Gastroesophageal sphincter (tissue), 4 donors: Measurements from ENCODE around the gene TNXB. TPM values are rescaled to one million over a fixed set of nuclear protein-coding genes. Genes with fewer than 3 reads are reported as not detected.

ENCODE experiments used
- ATAC-seq: fragments of 150-250 bp; one replicate; pipeline ENCODE4 v1.9.1; 2016; ENCODE audit warnings: mild to moderate bottlenecking, moderate library complexity
- H3K27ac ChIP-seq, 4 donors: fragments of 200-600 bp; sonication (generic) in 3 of 4; 1 replicate in 3 of 4; 2 replicates in 1 of 4; pipeline ENCODE4 v1.5.1; 2016 to 2019
- H3K27me3 ChIP-seq: fragments of 200-600 bp; sonication (generic); one replicate; pipeline ENCODE4 v1.5.1; 2019
- H3K36me3 ChIP-seq, 2 donors: fragments of 200-600 bp; sonication (generic); one replicate each; pipeline ENCODE4 v1.5.1; 2019; ENCODE audit warnings: control low read depth in 1 of 2
- H3K4me1 ChIP-seq, 3 donors: fragments of 200-600 bp; sonication (generic); 1 replicate in 2 of 3; 2 replicates in 1 of 3; pipeline ENCODE4 v1.5.1; 2016 to 2019; ENCODE audit warnings: control low read depth in 2 of 3
- H3K4me3 ChIP-seq, 2 donors: fragments of 200-600 bp; sonication (generic); one replicate each; pipeline ENCODE4 v1.5.1; 2019; ENCODE audit warnings: mild to moderate bottlenecking in 1 of 2, moderate library complexity in 1 of 2
- H3K9me3 ChIP-seq, 3 donors: fragments of 200-600 bp; sonication (generic); one replicate each; pipeline ENCODE4 v1.5.1; 2017 to 2019; ENCODE audit warnings: control low read depth in 2 of 3
- EP300 ChIP-seq: sonication (generic); formaldehyde crosslinking; IDR thresholded peaks from one replicate; pipeline ENCODE4 v1.6.1; 2017; ENCODE audit warnings: antibody characterized with exemption, mild to moderate bottlenecking
- POLR2A ChIP-seq, 2 donors: fragments of 450-650 bp; IDR thresholded peaks; one replicate each; pipeline ENCODE4 v1.6.1; 2017; ENCODE audit warnings: antibody characterized with exemption in 2 of 2, mild to moderate bottlenecking in 2 of 2, moderate library complexity in 1 of 2
- POLR2AphosphoS5 ChIP-seq: sonication (generic); formaldehyde crosslinking; IDR thresholded peaks from one replicate; pipeline ENCODE4 v1.6.1; 2017; ENCODE audit warnings: antibody characterized with exemption
- WGBS, 2 donors: methylation state at CpG; one replicate each; pipeline ENCODE4 v1.1.5; 2018; ENCODE audit warnings: low coverage in 1 of 2; 5-methylcytosine and 5-hydroxymethylcytosine counted together
- total RNA-seq, 4 donors: library from RNA; depleted of rRNA; stranded (reverse); fragments of >200 nt; gene quantifications; one replicate each; pipeline ENCODE4 v1.1.0, GENCODE V29; 2016
- TF ChIP-seq, protein P1 (sequence below), 4 experiments: fragments of 200-600 bp in 2 of 4; fragments of 450-650 bp in 2 of 4; sonication (generic) in 1 of 4; IDR thresholded peaks; one replicate each; pipeline ENCODE4 v1.5.1; 2017 to 2019; ENCODE audit warnings: antibody characterized with exemption in 4 of 4, mild to moderate bottlenecking in 2 of 4, moderate library complexity in 2 of 4

Gene TNXB
- total RNA-seq, 4 donors from 2014 or later, result 148 to 394 (median 190) TPM

GRCh38 chr6:32153564-32154513 lies 44.7 kb upstream of the TNXB start, which contains the start of gene PPT2:
Gene PPT2 (plus strand): TSS chr6:32154141. CDS start chr6:32154595, 454 bp downstream.
- ATAC-seq, result peak; percentile 91
- Histone ChIP-seq H3K9me3 (no peaks in the 10 kb centered on the region), H3K4me3 (peak within 1 kb of the TSS; percentile 65 to 68), H3K36me3 (peaks cover 0 to 41% of the 10 kb centered on the region in 2 donors), H3K4me1 (peaks cover 4 to 67% (median 24%) of the 10 kb centered on the region in 3 donors), H3K27ac (peak within 1 kb of the TSS; percentile 77 to 95 (median 94)), H3K27me3 (no peaks in the 10 kb centered on the region)
- TF ChIP-seq POLR2AphosphoS5 (peak; percentile 63), EP300 (no peak), POLR2A (IDR thresholded peaks at IDR 0.05) (peak; percentile 12 to 38)
- TF ChIP-seq, protein P1, sequence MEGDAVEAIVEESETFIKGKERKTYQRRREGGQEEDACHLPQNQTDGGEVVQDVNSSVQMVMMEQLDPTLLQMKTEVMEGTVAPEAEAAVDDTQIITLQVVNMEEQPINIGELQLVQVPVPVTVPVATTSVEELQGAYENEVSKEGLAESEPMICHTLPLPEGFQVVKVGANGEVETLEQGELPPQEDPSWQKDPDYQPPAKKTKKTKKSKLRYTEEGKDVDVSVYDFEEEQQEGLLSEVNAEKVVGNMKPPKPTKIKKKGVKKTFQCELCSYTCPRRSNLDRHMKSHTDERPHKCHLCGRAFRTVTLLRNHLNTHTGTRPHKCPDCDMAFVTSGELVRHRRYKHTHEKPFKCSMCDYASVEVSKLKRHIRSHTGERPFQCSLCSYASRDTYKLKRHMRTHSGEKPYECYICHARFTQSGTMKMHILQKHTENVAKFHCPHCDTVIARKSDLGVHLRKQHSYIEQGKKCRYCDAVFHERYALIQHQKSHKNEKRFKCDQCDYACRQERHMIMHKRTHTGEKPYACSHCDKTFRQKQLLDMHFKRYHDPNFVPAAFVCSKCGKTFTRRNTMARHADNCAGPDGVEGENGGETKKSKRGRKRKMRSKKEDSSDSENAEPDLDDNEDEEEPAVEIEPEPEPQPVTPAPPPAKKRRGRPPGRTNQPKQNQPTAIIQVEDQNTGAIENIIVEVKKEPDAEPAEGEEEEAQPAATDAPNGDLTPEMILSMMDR (IDR thresholded peaks at IDR 0.05), result peak in 3 of 4 experiments; percentile 35 to 45 (median 45)
- WGBS, 2 donors, result 0 to 1% methylated on average over 12 to 13 of the region's 52 CpGs

DNA sequence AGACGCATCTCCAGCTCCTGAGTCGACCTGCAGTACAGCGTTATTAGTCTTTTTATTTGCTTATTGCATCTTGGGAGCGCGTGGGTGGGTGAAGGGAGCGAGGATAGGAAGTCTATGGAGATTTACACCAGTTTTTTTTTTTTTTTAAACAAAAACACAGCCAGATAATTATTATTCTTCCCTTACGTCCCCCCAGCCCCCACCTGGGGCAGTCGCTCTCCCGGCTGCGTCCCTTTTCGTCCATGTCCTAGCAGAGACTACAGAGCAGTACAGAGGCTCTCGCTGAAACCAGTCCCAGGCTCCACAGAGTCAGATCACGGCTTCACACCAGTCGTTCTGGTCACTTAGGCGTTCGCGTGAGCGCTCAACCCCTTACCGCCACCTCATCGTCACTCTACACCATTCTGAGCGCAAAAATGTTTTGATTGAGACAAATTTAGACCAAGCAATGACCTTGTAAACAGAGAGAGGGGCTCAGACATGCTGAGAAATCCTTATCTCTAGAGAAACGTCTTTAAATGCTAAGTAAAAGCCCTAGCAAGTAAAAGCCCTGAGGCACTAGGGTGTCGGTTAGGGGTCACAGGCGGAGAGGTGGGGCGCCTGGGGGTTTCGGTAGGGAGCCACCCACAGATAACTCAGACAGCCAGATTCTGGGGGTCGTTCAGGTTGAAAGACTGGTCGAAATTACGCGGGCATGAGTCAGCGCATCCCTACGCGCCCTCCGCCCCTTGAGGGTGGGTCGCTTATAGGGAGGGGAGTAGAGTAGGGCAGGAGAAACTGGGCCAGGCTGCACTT lies 43.8 kb upstream of the TNXB start:
- no peaks in the 10 kb centered on the region for H3K27me3 ChIP-seq
- 12 to 26% methylated on average over 6 to 19 of the region's 35 CpGs for WGBS, 2 donors
- H3K4me1 ChIP-seq, result peaks cover 4 to 67% (median 24%) of the 10 kb centered on the region in 3 donors
- TF ChIP-seq POLR2AphosphoS5 (no peak), POLR2A (IDR thresholded peaks at IDR 0.05) (no peak), EP300 (no peak)
- TF ChIP-seq, protein P1 (IDR thresholded peaks at IDR 0.05), result no peak
- no peaks in the 10 kb centered on the region for H3K9me3 ChIP-seq
- ATAC-seq, result peak; percentile 23
- peaks cover 0 to 41% of the 10 kb centered on the region in 2 donors for H3K36me3 ChIP-seq
- peak overlapping the region; percentile 77 to 95 (median 94) for H3K27ac ChIP-seq
- peak overlapping the region; percentile 65 to 68 for H3K4me3 ChIP-seq

- Histone ChIP-seq H3K4me3 (peak within 1 kb of the TSS; percentile 65 to 68), H3K27me3 (no peaks in the 10 kb centered on the region), H3K4me1 (peaks cover 4 to 67% (median 24%) of the 10 kb centered on the region in 3 donors), H3K36me3 (peaks cover 0 to 33% of the 10 kb centered on the region in 2 donors), H3K9me3 (no peaks in the 10 kb centered on the region), H3K27ac (peak within 1 kb of the TSS; percentile 77 to 95 (median 94))
- 11 to 13% methylated on average over 7 of the region's 24 CpGs for WGBS, 2 donors
- no peak for ATAC-seq
- TF ChIP-seq EP300 (no peak), POLR2AphosphoS5 (no peak), POLR2A (IDR thresholded peaks at IDR 0.05) (no peak)
- TF ChIP-seq, protein P1 (IDR thresholded peaks at IDR 0.05), result no peak
These were observed 43.0 kb upstream of the TNXB start, which contains the start of gene PRRT1 for GRCh38 chr6:32151863-32152768. Gene PRRT1 (minus strand): TSS chr6:32151939. CDS start chr6:32151827, 112 bp downstream.

DNA sequence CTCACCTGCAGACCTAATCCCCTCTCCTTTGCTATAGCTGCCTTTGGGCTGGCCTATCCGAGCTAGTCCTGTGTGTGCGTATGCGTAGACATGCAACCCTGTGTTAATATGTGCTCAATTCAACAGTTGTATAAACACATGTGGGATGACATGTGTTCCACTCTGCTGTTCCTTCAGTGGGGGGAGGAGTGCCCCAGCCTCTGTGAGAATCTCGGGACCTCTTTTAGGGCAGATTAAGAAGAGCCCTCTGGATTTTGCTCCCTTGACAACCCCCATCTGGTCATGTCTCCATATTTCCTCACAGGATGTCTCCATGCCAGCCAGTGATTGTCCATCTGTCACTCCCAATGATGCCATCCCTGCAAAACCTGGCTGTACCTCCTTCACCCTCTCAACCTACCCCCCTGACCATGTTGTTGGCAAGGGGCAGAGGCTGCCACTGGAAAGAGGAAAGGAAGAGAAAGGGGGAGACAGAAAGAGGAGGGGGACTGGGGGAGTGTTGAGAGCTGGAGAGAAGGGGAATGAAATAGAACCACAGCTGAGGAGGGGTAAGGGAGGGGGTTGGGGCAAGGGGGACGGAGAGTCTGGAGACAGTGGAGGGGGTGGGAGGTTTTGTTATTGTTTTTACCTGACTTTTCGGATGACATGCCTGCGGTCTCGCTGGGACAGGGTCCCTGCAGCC lies 42.2 kb upstream of the TNXB start:
- H3K4me1 ChIP-seq, result peaks cover 4 to 61% (median 24%) of the 10 kb centered on the region in 3 donors
- ATAC-seq, result no peak
- whole genome bisulfite sequencing, 2 donors, result 14 to 15% methylated on average over 7 of the region's 8 CpGs

More for the DNA sequence above, 42.2 kb upstream of the TNXB start:
- Histone ChIP-seq H3K27me3 (no peaks in the 10 kb centered on the region), H3K27ac (peak overlapping the region in 3 of 4 donors; percentile 94 to 95 (median 94)), H3K36me3 (peaks cover 0 to 25% of the 10 kb centered on the region in 2 donors), H3K9me3 (no peaks in the 10 kb centered on the region), H3K4me3 (peak overlapping the region; percentile 65 to 68)
- TF ChIP-seq POLR2A (IDR thresholded peaks at IDR 0.05) (no peak), EP300 (no peak), POLR2AphosphoS5 (no peak)
- TF ChIP-seq, protein P1 (IDR thresholded peaks at IDR 0.05), result no peak
